PFSK-1 (cell line): Measurements from ENCODE around the gene POU2AF1.

ENCODE experiments used
- FOXP2 ChIP-seq: optimal IDR thresholded peaks from 2 replicates; pipeline ENCODE3; 2011; ENCODE audit warnings: borderline replicate concordance, control low read depth, inconsistent platforms; ENCODE audit not compliant: insufficient read depth; ENCODE audit errors: extremely low read length, extremely low read depth
- POLR2AphosphoS5 ChIP-seq: IDR thresholded peaks from 2 replicates; pipeline ENCODE4 v1.6.1; 2012; ENCODE audit warnings: low read depth, mild to moderate bottlenecking, control low read depth, low read length, moderate library complexity
- REST ChIP-seq, 2 experiments: IDR thresholded peaks; 2 replicates each; pipeline versions ENCODE4 v1.6.1 to v1.8.0; 2011 to 2012; ENCODE audit warnings: low read depth in 2 of 2, low read length in 2 of 2, control low read depth in 1 of 2, inconsistent platforms in 1 of 2, mild to moderate bottlenecking in 1 of 2, moderate library complexity in 1 of 2; ENCODE audit not compliant: insufficient read depth in 1 of 2
- SIN3A ChIP-seq: IDR thresholded peaks from 2 replicates; pipeline ENCODE4 v1.6.1; 2012; ENCODE audit warnings: mild to moderate bottlenecking, low read length, moderate library complexity, borderline replicate concordance; ENCODE audit not compliant: insufficient read depth
- TAF1 ChIP-seq: IDR thresholded peaks from 2 replicates; pipeline ENCODE4 v1.6.1; 2012; ENCODE audit warnings: low read length, control low read depth, borderline replicate concordance; ENCODE audit not compliant: insufficient read depth

Gene POU2AF1

GRCh38 chr11:111310088-111310487 lies 69.0 kb downstream of the POU2AF1 start:
- TF ChIP-seq TAF1 (no peak), POLR2AphosphoS5 (no peak), SIN3A (no peak), FOXP2 (no peak), REST (IDR thresholded peaks at IDR 0.05; ENCODE audit: insufficient read depth in 1 of 2, low read depth in 2 of 2, low read length in 2 of 2) (no peak)

GRCh38 chr11:111309215-111309915 lies 69.7 kb downstream of the POU2AF1 start:
- TF ChIP-seq REST (IDR thresholded peaks at IDR 0.05; ENCODE audit: insufficient read depth in 1 of 2, low read depth in 2 of 2, low read length in 2 of 2): no peak
- TF ChIP-seq POLR2AphosphoS5: no peak
- no peak for TF ChIP-seq SIN3A
- TF ChIP-seq TAF1: no peak
- TF ChIP-seq FOXP2: no peak

- TF ChIP-seq REST (IDR thresholded peaks at IDR 0.05; ENCODE audit: insufficient read depth in 1 of 2, low read depth in 2 of 2, low read length in 2 of 2) (no peak), FOXP2 (no peak), POLR2AphosphoS5 (no peak), TAF1 (no peak), SIN3A (no peak)
Observed at GRCh38 chr11:111308140-111308539, 70.9 kb downstream of the POU2AF1 start.

- TF ChIP-seq POLR2AphosphoS5 (no peak), REST (IDR thresholded peaks at IDR 0.05; ENCODE audit: insufficient read depth in 1 of 2, low read depth in 2 of 2, low read length in 2 of 2) (no peak), TAF1 (no peak), FOXP2 (no peak), SIN3A (no peak)
Observed at GRCh38 chr11:111307472-111308108, 71.5 kb downstream of the POU2AF1 start.
